ENCODE results near the gene MFSD1. TPM values are rescaled to one million over a fixed set of nuclear protein-coding genes. Genes with fewer than 3 reads are reported as not detected.

MFSD1 gene
- 33.9 and 39.5 TPM in 2 replicates for total RNA-seq

- intact Hi-C loops (cut with micrococcal nuclease): loop anchor here (1.0 to 10.0 kb wide), 10 partner anchors 7 to 1760 kb away; partner anchors contain the start of genes GFM1, LXN and RSRC1
Measured at GRCh38 chr3:158801696-158802408, at the start of gene MFSD1. Gene MFSD1 (plus strand): TSS chr3:158802054. CDS start chr3:158802153, 99 bp downstream.

GRCh38 chr3:158753854-158754253 lies 48.0 kb upstream of the MFSD1 start:
- intact Hi-C loops (cut with micrococcal nuclease): no loop called here

- intact Hi-C loops (cut with micrococcal nuclease): no loop called here
Measured at GRCh38 chr3:158755421-158755820, 46.4 kb upstream of the MFSD1 start.

GRCh38 chr3:158761350-158761749 lies 40.5 kb upstream of the MFSD1 start:
- intact Hi-C loops (cut with micrococcal nuclease): no loop called here

GRCh38 chr3:158762701-158763100 lies 39.2 kb upstream of the MFSD1 start:
- intact Hi-C loops (cut with micrococcal nuclease): no loop called here

- intact Hi-C loops (cut with micrococcal nuclease): no loop called here
Measured at GRCh38 chr3:158763421-158763820, 38.4 kb upstream of the MFSD1 start.

- intact Hi-C loops (cut with micrococcal nuclease): no loop called here
Measured at GRCh38 chr3:158765518-158766205, 36.2 kb upstream of the MFSD1 start.

GRCh38 chr3:158766364-158766763 lies 35.5 kb upstream of the MFSD1 start:
- intact Hi-C loops (cut with micrococcal nuclease): no loop called here

- intact Hi-C loops (cut with micrococcal nuclease): no loop called here
Measured at GRCh38 chr3:158768361-158768787, 33.5 kb upstream of the MFSD1 start.

GRCh38 chr3:158768881-158769543 lies 32.8 kb upstream of the MFSD1 start:
- intact Hi-C loops (cut with micrococcal nuclease): no loop called here

- intact Hi-C loops (cut with micrococcal nuclease): no loop called here
Measured at GRCh38 chr3:158769549-158769948, 32.3 kb upstream of the MFSD1 start.

- intact Hi-C loops (cut with micrococcal nuclease): no loop called here
Measured at GRCh38 chr3:158769952-158770740, 31.7 kb upstream of the MFSD1 start.

- intact Hi-C loops (cut with micrococcal nuclease): no loop called here
Measured at GRCh38 chr3:158770741-158771350, 31.0 kb upstream of the MFSD1 start.

GRCh38 chr3:158771577-158771976 lies 30.3 kb upstream of the MFSD1 start:
- intact Hi-C loops (cut with micrococcal nuclease): no loop called here

GRCh38 chr3:158771982-158772381 lies 29.9 kb upstream of the MFSD1 start:
- intact Hi-C loops (cut with micrococcal nuclease): no loop called here

GRCh38 chr3:158773166-158773565 lies 28.7 kb upstream of the MFSD1 start:
- intact Hi-C loops (cut with micrococcal nuclease): no loop called here

GRCh38 chr3:158773845-158774830 lies 27.7 kb upstream of the MFSD1 start:
- intact Hi-C loops (cut with micrococcal nuclease): no loop called here

GRCh38 chr3:158774965-158775364 lies 26.9 kb upstream of the MFSD1 start:
- intact Hi-C loops (cut with micrococcal nuclease): no loop called here
